GM12892 (cell line): ENCODE data around the gene ZNF407.

ENCODE experiments used
- POLR2A ChIP-seq: IDR thresholded peaks from 2 replicates; pipeline ENCODE4 v1.6.1; 2011; ENCODE audit warnings: low read depth, low read length, control low read depth
- POLR2AphosphoS5 ChIP-seq: IDR thresholded peaks from 2 replicates; pipeline ENCODE4 v1.6.1; 2011; ENCODE audit warnings: low read depth, low read length, control low read depth

DNA sequence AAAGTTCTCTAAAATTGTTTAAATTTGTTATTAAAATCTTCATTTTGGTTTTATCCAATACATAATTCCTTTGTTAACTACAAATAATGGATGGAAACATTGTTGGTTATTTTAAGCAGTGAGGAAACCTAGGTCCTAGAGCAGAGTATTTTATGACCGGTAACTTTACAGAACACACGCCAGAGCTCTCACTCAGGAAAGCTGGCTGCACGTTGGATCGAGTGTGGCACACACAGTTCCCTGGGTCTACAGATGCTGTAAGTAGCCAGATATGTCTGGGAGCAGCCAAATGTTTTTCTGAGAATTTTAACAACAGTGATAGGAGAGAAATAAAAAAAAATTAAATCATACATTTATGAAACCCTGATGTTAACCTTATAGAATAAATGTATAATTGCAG lies 264.4 kb downstream of the ZNF407 start:
- no peak for TF ChIP-seq POLR2AphosphoS5
- no peak for TF ChIP-seq POLR2A
